ENCODE results near the gene SENP2.
A peak's percentile ranks its signal among the peaks of the same experiment; 100 is the strongest.

Gene SENP2

GRCh38 chr3:185623939-185624665 lies 38.0 kb downstream of the SENP2 start (continued):
- no peak for TF ChIP-seq ZFP3 (CRISPR knock-in tag; IDR thresholded peaks at IDR 0.05)
- no peak for TF ChIP-seq CSDC2 (CRISPR knock-in tag; IDR thresholded peaks at IDR 0.05)
- no peak for TF ChIP-seq ZFP30 (CRISPR knock-in tag; IDR thresholded peaks at IDR 0.05)

GRCh38 chr3:185625784-185626183 lies 39.7 kb downstream of the SENP2 start:
- TF ChIP-seq PATZ1 (CRISPR knock-in tag; IDR thresholded peaks at IDR 0.05; ENCODE audit: borderline replicate concordance) (no peak), OSR1 (CRISPR knock-in tag; IDR thresholded peaks at IDR 0.05) (no peak), PPARA (CRISPR knock-in tag; IDR thresholded peaks at IDR 0.05; ENCODE audit: borderline replicate concordance) (no peak), BACH2 (CRISPR knock-in tag; IDR thresholded peaks at IDR 0.05; ENCODE audit: borderline replicate concordance) (no peak), TSHZ2 (CRISPR knock-in tag; IDR thresholded peaks at IDR 0.05) (no peak), RARB (CRISPR knock-in tag; IDR thresholded peaks at IDR 0.05) (no peak), POU6F1 (CRISPR knock-in tag; IDR thresholded peaks at IDR 0.05; ENCODE audit: borderline replicate concordance, low read depth) (no peak), CSDC2 (CRISPR knock-in tag; IDR thresholded peaks at IDR 0.05) (no peak), CSRNP3 (CRISPR knock-in tag; IDR thresholded peaks at IDR 0.05) (no peak), ZNF565 (CRISPR knock-in tag; conservative IDR thresholded peaks at IDR 0.05; ENCODE audit: low read depth) (no peak), SNAI2 (CRISPR knock-in tag; IDR thresholded peaks at IDR 0.05) (no peak)
- no peak for ATAC-seq

- ATAC-seq: 0 out of 3 replicates have a peak, but pooled peaks have one; percentile 5
- no peak for TF ChIP-seq ARNTL (CRISPR knock-in tag; IDR thresholded peaks at IDR 0.05; ENCODE audit: borderline replicate concordance, low read depth)
- TF ChIP-seq TSHZ2 (CRISPR knock-in tag; IDR thresholded peaks at IDR 0.05): no peak
- no peak for TF ChIP-seq CREB5 (CRISPR knock-in tag; IDR thresholded peaks at IDR 0.05; ENCODE audit: low read depth)
- no peak for TF ChIP-seq BACH2 (CRISPR knock-in tag; IDR thresholded peaks at IDR 0.05; ENCODE audit: borderline replicate concordance)
- TF ChIP-seq ZC3H10 (CRISPR knock-in tag; IDR thresholded peaks at IDR 0.05): no peak
- TF ChIP-seq TOX (CRISPR knock-in tag; IDR thresholded peaks at IDR 0.05; ENCODE audit: borderline replicate concordance): no peak
- no peak for TF ChIP-seq ISL1 (CRISPR knock-in tag; IDR thresholded peaks at IDR 0.05)
- no peak for TF ChIP-seq ZNF70 (CRISPR knock-in tag; IDR thresholded peaks at IDR 0.05)
- TF ChIP-seq CSRNP3 (CRISPR knock-in tag; IDR thresholded peaks at IDR 0.05): no peak
- no peak for TF ChIP-seq PPARA (CRISPR knock-in tag; IDR thresholded peaks at IDR 0.05; ENCODE audit: borderline replicate concordance)
- no peak for TF ChIP-seq PATZ1 (CRISPR knock-in tag; IDR thresholded peaks at IDR 0.05; ENCODE audit: borderline replicate concordance)
- no peak for TF ChIP-seq GLIS3 (CRISPR knock-in tag; IDR thresholded peaks at IDR 0.05)
- TF ChIP-seq ZFP30 (CRISPR knock-in tag; IDR thresholded peaks at IDR 0.05): no peak
- no peak for TF ChIP-seq ZFP3 (CRISPR knock-in tag; IDR thresholded peaks at IDR 0.05)
These were observed 43.6 kb downstream of the SENP2 start for GRCh38 chr3:185629554-185630181.
